ENCODE measurements around the gene PAK2.
"Not testable (repeated sequence)": the region's sequence is repeated elsewhere in the genome, so short reads cannot be mapped to it uniquely, and the experiment has no call there.

PAK2 gene

DNA sequence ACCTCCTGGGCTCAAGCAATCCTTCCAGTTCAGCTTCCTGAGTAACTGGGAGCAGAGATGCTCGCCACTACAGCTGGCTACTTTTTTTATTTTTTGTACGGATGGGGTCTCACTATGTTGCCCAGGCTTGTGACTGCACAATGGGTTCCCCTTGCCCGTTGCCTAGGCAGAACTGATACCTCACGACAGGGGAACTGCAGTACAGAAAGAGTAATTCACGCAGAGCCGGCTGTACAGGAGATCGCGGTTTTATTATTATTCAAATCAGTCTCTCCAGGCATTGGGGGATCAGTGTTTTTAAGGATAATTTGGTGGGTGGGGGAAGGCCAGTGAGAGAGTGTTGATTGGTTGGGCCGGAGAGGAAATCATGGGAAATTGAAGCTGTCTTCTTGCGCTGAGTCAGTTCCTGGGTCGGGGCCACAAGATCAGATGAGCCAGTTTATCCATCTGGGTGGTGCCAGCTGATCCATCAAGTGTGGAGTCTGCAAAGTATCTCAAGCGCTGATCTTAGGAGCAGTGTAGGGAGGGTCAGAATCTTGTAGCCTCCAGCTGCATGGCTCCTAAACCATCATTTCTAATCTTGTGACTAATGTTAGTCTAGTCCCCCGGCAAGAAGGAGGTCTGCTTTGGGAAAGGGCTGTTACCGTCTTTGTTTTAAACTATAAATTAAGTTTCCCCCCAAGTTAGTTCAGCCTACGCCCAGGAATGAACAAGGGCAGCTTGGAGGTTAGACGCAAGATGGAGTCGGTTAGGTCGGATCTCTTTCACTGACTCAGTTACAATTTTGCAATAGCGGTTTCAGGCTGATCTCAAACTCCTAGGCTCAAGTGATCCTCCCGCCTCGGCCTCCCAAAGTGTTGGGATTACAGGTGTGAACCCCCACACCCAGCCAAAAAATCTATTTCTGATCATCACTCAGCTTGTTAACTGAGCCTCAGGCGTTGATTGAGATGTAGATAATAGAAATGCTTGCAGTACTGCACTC is 104.9 kb downstream of the PAK2 start:
- not testable (repeated sequence) for DNase-seq (ENCODE audit: low read depth)

GRCh38 chr3:196848375-196848774 is 108.7 kb downstream of the PAK2 start:
- not testable (repeated sequence) for DNase-seq (ENCODE audit: low read depth)

GRCh38 chr3:196849180-196849741 is 109.6 kb downstream of the PAK2 start:
- no peak for DNase-seq (ENCODE audit: low read depth)

DNA sequence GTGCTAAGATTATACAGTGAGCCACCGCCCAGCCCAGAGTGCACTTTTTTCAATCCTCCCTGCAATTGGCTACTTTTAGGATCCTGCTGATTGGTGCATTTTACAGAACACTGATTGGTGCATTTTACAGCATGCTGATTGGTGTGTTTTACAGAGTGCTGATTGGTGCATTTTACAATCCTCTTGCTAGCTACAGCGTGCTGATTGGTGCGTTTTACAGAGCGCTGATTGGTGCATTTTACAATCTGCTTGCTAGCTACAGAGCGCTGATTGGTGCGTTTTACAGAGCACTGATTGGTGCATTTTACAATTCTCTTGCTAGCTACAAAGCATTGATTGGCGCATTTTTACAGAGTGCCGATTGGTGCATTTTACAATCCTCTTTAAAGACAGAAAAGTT is 123.3 kb downstream of the PAK2 start:
- DNase-seq (ENCODE audit: low read depth): not testable (repeated sequence)

- DNase-seq (ENCODE audit: low read depth): no peak
These were observed 127.5 kb downstream of the PAK2 start for GRCh38 chr3:196867155-196867506.

GRCh38 chr3:196867507-196868296 is 128.0 kb downstream of the PAK2 start, which contains the start of gene SENP5:
Gene SENP5, plus strand, starts transcription at chr3:196867920. Its CDS starts 17,262 bp downstream, at chr3:196885182.
- DNase-seq (ENCODE audit: low read depth): peak; percentile 81

GRCh38 chr3:196868297-196868661 is 128.6 kb downstream of the PAK2 start:
- DNase-seq (ENCODE audit: low read depth): no peak

GRCh38 chr3:196872316-196872715 is 132.7 kb downstream of the PAK2 start:
- DNase-seq (ENCODE audit: low read depth): no peak

DNA sequence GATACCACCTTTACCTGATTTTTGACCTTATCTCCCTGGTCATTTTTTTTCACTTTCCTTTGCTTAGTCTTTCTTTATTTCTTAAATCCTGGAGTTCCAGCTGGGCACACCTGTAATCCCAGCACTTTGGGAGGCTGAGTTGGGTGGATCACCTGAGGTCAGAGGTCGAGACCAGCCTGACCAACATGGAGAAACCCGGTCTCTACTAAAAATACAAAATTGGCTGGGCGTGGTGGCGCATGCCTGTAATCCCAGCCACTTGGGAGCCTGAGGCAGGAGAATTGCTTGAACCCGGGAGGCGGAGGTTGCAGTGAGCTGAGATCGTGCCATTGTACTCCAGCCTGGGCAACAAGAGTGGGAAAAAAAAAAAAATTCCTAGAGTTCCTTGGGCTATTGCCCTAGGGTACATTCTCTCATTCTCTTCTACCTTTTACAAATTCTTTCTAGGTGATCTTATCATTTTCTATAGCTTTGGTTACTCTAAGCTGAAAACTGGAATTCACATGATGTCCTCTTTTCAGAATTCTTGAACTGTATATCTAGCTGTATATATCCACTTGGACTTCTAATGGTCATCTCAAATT is 134.9 kb downstream of the PAK2 start:
- DNase-seq (ENCODE audit: low read depth): not testable (repeated sequence)

GRCh38 chr3:196875258-196875657 is 135.6 kb downstream of the PAK2 start:
- no peak for DNase-seq (ENCODE audit: low read depth)
